ENCODE data around the gene NXNL2. TPM values are rescaled to one million over a fixed set of nuclear protein-coding genes. Genes with fewer than 3 reads are reported as not detected.

Gene NXNL2
- total RNA-seq, 1 experiment from 2014 or later = 0.52 TPM

DNA sequence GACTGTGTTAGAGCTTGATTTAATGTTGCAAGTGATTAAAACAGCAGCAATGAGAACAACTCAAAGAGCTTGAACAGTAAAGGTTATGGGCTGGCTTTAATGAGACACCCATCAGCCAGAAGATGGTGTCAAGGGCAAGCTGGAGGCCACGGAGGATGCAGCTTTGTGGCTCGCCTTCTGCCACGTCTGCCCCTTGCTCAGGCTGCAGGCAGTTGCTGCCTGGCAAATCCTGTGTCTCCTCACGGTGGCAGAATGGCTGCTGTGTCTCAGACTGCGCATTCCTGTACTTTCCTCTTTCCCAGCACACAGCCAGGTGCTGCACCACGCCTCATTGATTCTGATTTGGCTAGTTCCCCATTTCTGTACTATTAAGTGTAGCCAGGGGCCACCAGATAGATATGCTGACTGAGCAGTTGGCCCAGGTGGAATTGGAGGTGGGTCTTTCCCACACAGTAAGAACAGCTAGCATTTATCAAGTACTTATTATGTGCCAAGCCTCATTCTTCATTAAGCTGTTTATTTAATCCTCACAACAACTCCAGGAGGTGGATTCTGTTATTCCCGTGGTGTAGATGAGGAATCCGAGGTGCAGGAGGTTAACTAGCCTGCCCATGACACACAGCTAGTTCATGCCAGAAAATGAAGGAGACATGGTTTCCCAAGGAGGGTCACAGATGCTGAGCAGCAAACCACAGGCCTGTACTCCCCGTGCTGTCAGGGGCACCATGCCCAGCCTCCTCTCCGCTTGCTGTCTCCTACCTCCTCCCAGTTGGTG is 3.5 kb downstream of the NXNL2 start:
- Mint-ChIP-seq H3K9me3 (ENCODE audit: unreplicated experiment) (no peaks in the 10 kb centered on the region), H3K27me3 (ENCODE audit: insufficient read depth, unreplicated experiment) (no peaks in the 10 kb centered on the region)
- intact Hi-C loops (cut with micrococcal nuclease; ENCODE audit: unreplicated experiment) = loop anchor here (10.0 kb wide), 1 partner anchor 54 kb away; no protein-coding TSS in a partner anchor

DNA sequence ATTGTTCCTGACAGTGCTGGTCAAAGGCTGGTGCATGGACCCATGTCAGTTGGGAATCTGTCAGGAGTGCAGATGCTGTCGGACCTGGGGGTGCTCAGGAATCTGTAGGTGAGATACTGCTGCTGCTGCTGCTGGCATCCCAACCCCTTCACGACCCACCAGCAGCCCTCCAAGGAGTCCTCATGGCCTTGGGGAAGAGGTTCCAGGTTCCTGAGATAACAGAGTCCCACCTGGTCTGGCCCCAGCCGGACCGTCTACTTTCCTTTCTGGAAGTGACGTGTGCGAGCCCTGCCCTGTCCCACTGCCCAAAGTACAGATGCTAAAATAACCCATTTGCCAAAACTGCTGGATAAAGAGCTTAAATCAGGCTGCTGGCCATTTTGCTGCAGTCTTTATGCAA is 4.3 kb downstream of the NXNL2 start:
- Histone ChIP-seq H3K4me3 (ENCODE audit: low read depth, low read length) (no peak overlapping the region), H3K27me3 (replicated peaks; ENCODE audit: control insufficient read depth, insufficient read depth, low read length) (no peaks in the 10 kb centered on the region)
- intact Hi-C loops (cut with micrococcal nuclease; ENCODE audit: unreplicated experiment) = loop anchor here (10.0 kb wide), 1 partner anchor 54 kb away; no protein-coding TSS in a partner anchor

More for the DNA sequence above, 3.5 kb downstream of the NXNL2 start:
- no peaks in the 10 kb centered on the region for H3K27me3 ChIP-seq (replicated peaks; ENCODE audit: control insufficient read depth, insufficient read depth, low read length)
- no TSS peak for BruUV-seq (replicated peaks)
- no peaks in the 10 kb centered on the region for H3K4me1 ChIP-seq
- ChIA-PET CTCF (no interaction called here), POLR2A (interaction anchor here (0.6 kb wide), 1 partner anchor 10 kb away, joined by 7 read pairs; no protein-coding TSS in a partner anchor)
- H3K36me3 Mint-ChIP-seq (ENCODE audit: insufficient read depth, unreplicated experiment) = peaks cover 5% of the 10 kb centered on the region
- no peak overlapping the region for H3K4me3 ChIP-seq (ENCODE audit: low read depth, low read length)
- no peak for DNase-seq
- H3K27ac Mint-ChIP-seq (ENCODE audit: unreplicated experiment) = no peak overlapping the region
- no peaks in the 10 kb centered on the region for H3K9me3 ChIP-seq
- peaks cover 4% of the 10 kb centered on the region for H3K4me1 Mint-ChIP-seq (ENCODE audit: low read depth, unreplicated experiment)
- TF ChIP-seq, protein P1, sequence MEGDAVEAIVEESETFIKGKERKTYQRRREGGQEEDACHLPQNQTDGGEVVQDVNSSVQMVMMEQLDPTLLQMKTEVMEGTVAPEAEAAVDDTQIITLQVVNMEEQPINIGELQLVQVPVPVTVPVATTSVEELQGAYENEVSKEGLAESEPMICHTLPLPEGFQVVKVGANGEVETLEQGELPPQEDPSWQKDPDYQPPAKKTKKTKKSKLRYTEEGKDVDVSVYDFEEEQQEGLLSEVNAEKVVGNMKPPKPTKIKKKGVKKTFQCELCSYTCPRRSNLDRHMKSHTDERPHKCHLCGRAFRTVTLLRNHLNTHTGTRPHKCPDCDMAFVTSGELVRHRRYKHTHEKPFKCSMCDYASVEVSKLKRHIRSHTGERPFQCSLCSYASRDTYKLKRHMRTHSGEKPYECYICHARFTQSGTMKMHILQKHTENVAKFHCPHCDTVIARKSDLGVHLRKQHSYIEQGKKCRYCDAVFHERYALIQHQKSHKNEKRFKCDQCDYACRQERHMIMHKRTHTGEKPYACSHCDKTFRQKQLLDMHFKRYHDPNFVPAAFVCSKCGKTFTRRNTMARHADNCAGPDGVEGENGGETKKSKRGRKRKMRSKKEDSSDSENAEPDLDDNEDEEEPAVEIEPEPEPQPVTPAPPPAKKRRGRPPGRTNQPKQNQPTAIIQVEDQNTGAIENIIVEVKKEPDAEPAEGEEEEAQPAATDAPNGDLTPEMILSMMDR (IDR thresholded peaks at IDR 0.05; ENCODE audit: insufficient read depth in 1 of 2, low read depth in 1 of 2, low read length in 1 of 2, severe bottlenecking in 1 of 2, unreplicated experiment in 1 of 2) = no peak
- H3K36me3 ChIP-seq (ENCODE audit: control insufficient read depth, insufficient read depth, low read length) = no peaks in the 10 kb centered on the region
- no peak overlapping the region for H3K4me3 Mint-ChIP-seq (ENCODE audit: unreplicated experiment)

DNA sequence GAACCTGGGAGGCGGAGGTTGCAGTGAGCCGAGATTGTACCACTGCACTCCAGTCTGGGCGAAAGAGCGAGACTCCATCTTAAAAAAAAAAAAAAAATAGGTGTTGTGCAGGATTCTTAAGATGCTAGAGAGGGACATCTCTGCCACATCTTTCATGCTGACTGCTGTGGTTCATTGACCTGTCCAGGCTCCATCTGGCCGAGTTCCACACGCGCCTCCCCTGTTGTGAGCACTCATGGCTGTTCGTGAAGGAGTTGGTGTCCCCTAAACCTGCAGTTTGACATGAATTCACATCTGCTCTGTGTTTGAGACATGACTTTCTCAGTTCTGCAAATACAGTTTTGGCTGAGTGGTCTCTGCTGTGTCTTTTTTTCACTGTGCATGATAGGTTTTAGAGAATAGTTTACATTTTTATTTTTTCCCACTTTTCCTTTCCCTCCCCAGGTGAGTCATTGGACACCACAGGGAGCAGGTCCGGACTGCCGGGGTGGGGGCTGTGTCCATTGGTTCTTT is 5.3 kb downstream of the NXNL2 start:
- ChIA-PET CTCF (no interaction called here), POLR2A (no interaction called here)
- Mint-ChIP-seq H3K4me3 (ENCODE audit: unreplicated experiment) (no peak overlapping the region), H3K9me3 (ENCODE audit: unreplicated experiment) (no peaks in the 10 kb centered on the region), H3K27me3 (ENCODE audit: insufficient read depth, unreplicated experiment) (no peaks in the 10 kb centered on the region), H3K4me1 (ENCODE audit: low read depth, unreplicated experiment) (no peaks in the 10 kb centered on the region), H3K36me3 (ENCODE audit: insufficient read depth, unreplicated experiment) (peaks cover under 1% of the 10 kb centered on the region), H3K27ac (ENCODE audit: unreplicated experiment) (no peak overlapping the region)
- TF ChIP-seq, protein P1 (IDR thresholded peaks at IDR 0.05; ENCODE audit: insufficient read depth in 1 of 2, low read depth in 1 of 2, low read length in 1 of 2, severe bottlenecking in 1 of 2, unreplicated experiment in 1 of 2) = no peak
- Histone ChIP-seq H3K36me3 (ENCODE audit: control insufficient read depth, insufficient read depth, low read length) (no peaks in the 10 kb centered on the region), H3K27me3 (replicated peaks; ENCODE audit: control insufficient read depth, insufficient read depth, low read length) (no peaks in the 10 kb centered on the region), H3K9me3 (no peaks in the 10 kb centered on the region), H3K4me3 (ENCODE audit: low read depth, low read length) (no peak overlapping the region), H3K4me1 (no peaks in the 10 kb centered on the region)
- intact Hi-C loops (cut with micrococcal nuclease; ENCODE audit: unreplicated experiment) = no loop called here
- BruUV-seq (replicated peaks) = no TSS peak
- no peak for DNase-seq

More for the DNA sequence above, 4.3 kb downstream of the NXNL2 start:
- ChIA-PET CTCF (no interaction called here), POLR2A (interaction anchor here (0.6 kb wide), 1 partner anchor 9 kb away, joined by 7 read pairs; no protein-coding TSS in a partner anchor)
- no peaks in the 10 kb centered on the region for H3K4me1 ChIP-seq
- Mint-ChIP-seq H3K36me3 (ENCODE audit: insufficient read depth, unreplicated experiment) (peaks cover 5% of the 10 kb centered on the region), H3K27me3 (ENCODE audit: insufficient read depth, unreplicated experiment) (no peaks in the 10 kb centered on the region), H3K4me3 (ENCODE audit: unreplicated experiment) (no peak overlapping the region), H3K9me3 (ENCODE audit: unreplicated experiment) (no peaks in the 10 kb centered on the region), H3K27ac (ENCODE audit: unreplicated experiment) (no peak overlapping the region), H3K4me1 (ENCODE audit: low read depth, unreplicated experiment) (no peaks in the 10 kb centered on the region)
- no peaks in the 10 kb centered on the region for H3K9me3 ChIP-seq
- H3K36me3 ChIP-seq (ENCODE audit: control insufficient read depth, insufficient read depth, low read length) = no peaks in the 10 kb centered on the region
- no TSS peak for BruUV-seq (replicated peaks)
- TF ChIP-seq, protein P1 (IDR thresholded peaks at IDR 0.05; ENCODE audit: insufficient read depth in 1 of 2, low read depth in 1 of 2, low read length in 1 of 2, severe bottlenecking in 1 of 2, unreplicated experiment in 1 of 2) = no peak
- no peak for DNase-seq
